HG02610 (cell line): ENCODE data around the gene TBC1D10B.
A peak's percentile ranks its signal among the peaks of the same experiment; 100 is the strongest.
"Not testable (repeated sequence)": the region's sequence is repeated elsewhere in the genome, so short reads cannot be mapped to it uniquely, and the experiment has no call there.

Source experiments
- ATAC-seq: cut with Tn5 transposase; IDR thresholded peaks from one replicate; pipeline ENCODE4 v1.9.1; 2021; ENCODE audit warnings: mild to moderate bottlenecking, moderate library complexity; ENCODE audit not compliant: unreplicated experiment

TBC1D10B gene

DNA sequence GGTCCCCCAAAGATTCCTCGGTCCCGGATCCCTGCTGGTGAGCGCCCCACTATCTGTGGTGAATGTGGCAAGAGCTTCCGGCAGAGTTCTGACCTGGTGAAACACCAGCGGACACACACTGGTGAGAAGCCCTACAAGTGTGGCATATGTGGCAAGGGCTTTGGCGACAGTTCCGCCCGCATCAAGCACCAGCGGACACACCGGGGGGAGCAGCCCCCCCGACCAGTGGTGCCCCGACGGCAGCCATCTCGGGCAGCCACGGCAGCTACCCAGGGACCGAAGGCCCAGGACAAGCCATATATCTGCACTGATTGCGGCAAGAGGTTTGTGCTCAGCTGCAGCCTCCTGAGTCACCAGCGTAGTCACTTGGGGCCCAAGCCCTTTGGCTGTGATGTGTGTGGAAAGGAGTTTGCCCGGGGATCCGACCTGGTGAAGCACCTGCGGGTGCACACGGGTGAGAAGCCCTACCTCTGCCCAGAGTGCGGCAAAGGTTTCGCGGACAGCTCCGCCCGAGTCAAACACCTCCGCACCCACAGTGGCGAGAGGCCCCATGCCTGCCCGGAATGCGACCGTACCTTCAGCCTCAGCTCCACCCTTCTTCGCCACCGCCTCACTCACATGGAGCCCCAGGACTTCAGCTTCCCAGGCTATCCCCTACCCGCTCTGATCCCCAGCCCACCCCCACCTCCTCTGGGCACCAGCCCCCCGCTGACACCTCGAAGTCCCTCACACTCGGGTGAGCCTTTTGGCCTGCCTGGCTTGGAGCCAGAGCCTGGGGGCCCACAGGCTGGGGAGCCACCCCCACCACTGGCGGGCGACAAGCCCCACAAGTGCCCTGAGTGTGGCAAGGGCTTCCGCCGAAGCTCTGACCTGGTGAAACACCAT, 27.7 kb upstream of the TBC1D10B start:
- ATAC-seq: no peak

DNA sequence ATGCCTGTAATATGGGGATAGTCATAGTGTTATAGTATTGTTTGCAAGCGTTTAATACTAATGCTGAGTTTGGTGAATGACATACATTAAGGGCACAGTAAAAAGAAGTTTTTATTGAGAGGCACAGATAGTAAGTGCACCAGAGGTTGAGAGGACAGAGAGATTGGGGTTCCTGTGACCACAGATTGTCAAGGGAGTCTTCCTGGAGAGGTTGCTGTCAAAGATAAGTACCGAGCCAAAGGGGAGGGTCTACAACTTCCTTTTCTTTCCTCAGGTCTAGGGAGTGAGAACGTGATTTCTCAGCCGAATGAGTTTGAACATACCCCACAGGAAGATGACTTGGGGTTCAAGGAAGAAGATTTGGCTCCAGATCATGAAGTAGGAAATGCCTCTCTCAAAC, 26.8 kb upstream of the TBC1D10B start:
- no peak for ATAC-seq

DNA sequence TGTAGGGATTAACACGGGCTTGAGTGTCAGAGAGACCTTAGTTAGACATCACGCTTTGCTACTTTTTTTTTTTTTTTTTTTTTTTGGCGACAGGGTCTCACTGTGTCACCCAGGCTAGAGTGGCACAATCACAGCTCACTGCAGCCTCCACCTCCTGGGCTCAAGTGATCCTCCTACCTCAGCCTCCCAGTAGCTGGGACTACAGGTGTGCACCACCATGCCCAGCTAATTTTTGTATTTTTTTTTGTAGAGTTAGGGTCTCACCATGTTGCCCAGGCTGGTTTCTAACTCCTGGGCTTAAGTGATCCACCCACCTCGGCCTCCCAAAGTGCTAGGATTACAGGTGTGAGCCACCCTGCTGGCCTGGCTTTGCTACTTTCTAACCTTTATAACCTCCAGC, 26.3 kb upstream of the TBC1D10B start:
- not testable (repeated sequence) for ATAC-seq

DNA sequence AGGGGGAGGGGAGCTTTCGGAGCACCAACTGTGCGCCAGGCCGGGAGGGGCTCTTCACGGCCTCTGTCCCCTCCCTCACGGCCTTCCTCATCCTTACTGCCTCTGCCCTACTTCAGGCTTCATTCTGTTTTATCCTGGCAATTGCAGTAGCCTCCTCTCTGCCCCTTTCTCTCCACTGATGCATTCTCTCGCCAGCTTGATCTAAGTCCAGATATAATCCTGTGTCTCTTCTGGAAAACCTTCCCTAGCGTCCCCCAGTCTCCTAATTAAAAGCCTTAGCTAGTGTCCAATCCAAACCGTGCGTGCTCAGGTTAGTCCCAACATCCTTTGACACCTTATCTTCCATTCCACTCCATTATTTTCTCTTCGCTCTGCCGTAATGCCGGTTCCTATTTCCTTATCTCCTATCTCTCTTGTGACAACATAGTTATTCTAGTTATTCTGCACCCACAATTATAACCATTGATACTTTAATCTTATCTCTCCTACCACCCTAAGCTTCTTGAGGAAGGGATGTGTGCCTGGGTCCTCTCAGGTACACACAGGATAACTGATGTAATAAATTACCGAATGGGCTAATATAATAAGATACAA, 25.8 kb upstream of the TBC1D10B start:
- no peak for ATAC-seq

DNA sequence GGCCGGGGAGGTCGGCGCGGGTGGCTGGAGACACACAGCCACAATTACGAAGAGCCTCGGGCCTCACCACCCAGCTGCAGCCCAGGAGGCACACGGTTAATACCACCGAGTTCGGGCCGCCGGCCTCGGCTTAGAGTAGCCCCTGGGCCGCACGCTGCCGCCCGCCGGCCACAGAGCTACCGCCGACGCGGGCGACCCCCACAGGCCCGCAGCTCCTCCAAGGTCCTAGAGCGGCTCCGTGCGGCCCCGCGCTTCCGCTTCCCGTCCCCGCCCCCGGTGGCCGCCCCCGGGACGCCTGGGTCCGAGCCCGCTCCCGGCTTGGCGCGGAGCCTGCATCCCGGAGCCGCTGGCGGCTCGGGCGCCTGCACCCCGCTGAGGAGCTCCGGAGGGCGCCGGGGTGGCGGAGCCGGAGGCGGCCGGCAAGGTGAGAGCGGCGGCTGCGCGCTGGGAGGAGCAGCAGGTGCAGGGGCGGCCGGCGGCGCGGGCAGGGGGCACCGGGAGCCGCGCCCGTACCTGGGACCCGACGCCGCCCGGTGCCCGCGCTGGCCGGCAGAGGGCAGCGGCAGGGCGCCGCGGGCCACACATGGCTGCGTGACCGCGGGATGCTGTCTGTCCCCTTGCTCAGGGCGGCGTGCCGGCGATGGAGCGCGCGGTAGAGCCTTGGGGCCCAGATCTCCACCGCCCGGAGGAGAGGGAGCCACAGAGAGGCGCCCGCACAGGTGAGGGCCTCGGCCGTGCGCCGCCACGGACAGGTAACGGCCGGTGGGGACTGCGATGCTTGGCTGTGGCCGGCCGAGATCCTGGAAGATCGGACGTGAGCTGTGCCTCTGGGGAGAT, 25.1 kb upstream of the TBC1D10B start, which contains the start of gene ZNF48:
Gene ZNF48, plus strand, starts transcription at position 266 of the 837 bp plus-strand sequence. Its CDS starts 375 bp downstream, at position 641.
- peak; percentile 58 for ATAC-seq

DNA sequence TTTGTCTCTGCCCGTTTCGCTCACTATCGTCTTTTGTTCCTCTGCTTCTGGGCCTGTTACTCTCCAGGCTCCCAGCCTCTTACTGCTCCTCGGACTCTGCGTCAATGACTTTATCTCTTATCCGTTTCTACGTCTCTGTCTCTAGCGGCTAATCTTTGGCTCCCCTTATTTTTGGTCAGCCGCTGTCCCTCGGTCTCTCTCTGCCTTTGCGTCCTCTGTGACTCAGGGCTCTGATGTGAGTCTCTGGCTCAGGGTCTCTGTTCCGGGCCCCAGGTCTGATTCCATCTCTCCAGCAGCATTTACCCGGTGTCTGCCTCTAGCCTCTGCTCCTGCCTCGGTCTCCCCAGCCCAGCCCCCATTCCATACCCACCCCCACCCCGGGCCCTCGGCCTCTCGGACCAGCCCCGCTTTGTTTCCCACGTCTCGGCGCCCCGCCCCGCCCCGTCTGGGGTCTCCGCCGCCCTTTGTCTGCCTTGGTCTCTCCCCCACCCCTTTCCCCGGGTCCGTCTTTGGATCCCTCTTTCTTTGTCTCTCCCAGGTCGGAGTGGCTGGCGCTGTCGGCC, 24.4 kb upstream of the TBC1D10B start:
- no peak for ATAC-seq

DNA sequence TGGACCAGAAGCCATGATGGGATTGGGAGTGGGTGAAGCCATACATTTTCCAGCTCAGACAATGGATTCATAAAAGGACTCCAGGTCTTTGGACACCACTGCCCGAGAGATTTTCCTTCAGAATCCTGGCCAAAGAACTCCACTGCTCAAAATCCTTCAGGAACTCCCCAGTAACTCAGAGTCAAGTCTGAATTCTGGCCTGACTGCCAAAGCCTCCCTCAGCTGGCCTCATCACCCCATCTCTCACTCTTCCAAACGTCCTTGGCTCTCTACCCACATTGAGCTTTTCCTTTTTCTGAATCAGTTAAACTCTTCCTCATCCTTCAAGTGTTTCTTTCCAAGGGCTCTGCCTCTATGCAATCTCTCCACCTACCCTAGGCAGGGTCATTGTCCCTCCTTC, 13.2 kb upstream of the TBC1D10B start:
- ATAC-seq: no peak

DNA sequence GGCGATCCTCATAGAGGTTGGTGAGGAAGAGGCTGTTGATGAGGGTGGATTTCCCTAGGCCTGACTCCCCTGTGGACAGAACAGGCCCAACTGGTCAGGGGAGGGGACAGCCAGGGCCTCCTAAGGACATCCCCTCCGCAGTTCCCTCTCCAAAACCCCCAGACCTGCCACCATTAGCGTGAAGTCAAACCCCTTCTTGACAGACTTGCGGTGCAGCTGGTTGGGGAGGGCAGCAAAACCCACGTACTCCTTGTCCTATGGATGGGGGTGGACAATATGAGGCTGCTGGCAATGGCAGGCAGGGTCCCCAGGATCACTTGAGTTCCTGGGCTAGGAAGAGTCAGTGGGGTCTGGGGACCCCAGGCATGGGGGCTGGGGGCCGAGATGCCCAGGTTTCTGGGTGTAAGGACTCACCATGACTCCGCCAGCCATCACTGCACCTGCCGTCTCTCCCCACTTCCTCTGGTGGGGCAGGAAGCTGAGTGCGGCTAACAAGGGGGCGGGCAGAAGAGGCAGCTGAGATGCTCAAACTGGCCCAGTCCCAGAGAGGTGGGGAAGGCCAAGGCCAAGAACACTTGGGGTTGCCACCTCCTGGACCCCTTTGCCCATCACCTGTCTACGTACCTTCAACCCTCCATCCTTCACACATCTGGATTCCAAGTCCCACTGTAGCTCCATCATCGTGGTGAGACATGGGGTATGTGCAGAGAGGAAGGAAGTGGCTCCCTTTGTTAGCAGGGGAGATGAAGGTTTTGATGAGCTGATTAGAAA, 12.0 kb upstream of the TBC1D10B start, which contains the start of gene SEPTIN1:
Gene SEPTIN1, minus strand, starts transcription at position 451 of the 771 bp plus-strand sequence. Its CDS starts 19 bp downstream, at position 432.
- ATAC-seq: peak; percentile 37

DNA sequence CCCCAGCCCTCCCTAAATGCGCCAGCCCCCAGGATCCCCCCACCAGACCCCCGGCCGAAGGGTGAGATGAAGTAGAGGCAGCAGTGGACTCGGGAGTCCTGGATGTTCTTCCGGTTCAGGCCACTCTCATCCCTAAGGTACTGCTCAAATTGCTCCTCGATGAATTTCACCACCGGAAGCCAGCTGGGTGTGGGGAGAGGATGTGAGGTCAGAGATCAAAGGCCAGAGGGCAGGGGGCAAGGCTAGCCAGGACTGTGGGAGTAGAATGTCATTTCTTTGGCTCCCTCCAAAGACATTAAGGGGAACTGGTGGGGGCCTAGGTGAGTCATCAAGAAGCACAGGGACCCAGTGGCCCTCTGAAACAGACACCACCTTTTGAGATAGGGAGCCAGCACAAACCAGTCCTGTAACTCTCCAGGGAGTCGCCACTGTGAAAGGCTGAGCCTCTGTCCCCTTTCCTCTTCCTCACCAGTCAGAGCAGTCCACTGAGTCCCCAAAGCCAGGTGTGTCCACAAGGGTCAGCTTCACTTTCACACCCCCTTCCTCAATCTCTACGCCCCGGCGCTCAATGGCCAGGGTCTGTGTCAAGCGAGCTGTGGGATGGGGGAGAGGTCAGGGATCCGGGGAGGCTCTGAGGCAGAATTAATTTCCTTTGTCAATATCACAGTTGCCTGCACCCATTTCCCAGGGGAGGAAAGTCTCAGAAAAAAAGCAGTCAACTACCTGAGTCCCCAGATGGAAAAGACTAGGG, 11.2 kb upstream of the TBC1D10B start:
- no peak for ATAC-seq

DNA sequence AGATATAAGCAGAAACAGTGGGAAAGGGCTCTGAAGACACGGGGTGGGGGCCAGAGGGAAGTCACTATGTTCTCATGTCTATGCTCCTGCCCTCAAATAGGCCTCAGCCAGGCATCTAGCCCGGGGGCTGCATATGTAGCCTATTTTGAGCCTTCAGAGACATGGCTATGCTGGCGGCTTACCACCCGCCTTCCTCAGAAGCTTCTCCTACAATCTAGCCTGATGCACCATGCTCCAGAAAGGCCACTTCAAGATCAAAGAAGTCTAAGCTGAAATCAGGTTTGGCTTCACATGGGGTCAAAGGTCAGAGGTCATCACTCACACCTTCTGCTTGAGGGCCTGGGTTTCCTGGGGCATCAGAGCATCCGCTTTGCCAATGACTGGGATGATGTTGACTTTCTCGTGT, 10.5 kb upstream of the TBC1D10B start:
- no peak for ATAC-seq

DNA sequence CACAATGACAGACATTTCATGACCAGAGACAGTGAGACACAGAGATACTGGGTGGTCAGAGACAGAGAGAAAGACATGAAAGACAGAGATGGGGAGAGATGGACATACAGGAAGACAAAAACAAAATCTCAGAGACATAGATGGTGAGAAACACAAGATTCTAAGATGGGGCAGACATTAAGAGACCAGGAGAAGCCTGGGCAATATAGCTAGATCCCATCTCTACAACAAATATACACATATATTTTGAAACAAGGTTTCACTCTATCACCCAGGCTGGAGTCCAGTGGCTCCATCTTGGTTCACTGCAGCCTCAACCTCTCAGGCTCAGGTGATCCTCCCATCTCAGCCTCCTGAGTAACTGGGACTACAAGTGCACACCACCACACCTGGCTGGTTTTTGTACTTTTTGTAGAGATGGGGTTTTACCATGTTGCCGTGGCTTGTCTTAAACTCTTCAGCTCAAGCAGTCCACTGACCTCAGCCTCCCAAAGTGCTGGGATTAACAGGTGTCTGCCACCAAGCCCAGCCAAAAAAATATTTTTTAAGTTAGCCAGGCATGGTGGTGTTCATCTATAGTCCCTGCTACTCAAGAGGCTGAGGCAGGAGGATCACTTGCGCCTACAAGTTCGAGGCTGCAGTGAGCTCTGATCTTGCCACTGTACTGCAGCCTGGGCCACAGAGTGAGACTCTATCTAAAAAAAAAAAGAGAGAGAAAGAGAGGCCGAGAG, 9.9 kb upstream of the TBC1D10B start:
- ATAC-seq: no peak

DNA sequence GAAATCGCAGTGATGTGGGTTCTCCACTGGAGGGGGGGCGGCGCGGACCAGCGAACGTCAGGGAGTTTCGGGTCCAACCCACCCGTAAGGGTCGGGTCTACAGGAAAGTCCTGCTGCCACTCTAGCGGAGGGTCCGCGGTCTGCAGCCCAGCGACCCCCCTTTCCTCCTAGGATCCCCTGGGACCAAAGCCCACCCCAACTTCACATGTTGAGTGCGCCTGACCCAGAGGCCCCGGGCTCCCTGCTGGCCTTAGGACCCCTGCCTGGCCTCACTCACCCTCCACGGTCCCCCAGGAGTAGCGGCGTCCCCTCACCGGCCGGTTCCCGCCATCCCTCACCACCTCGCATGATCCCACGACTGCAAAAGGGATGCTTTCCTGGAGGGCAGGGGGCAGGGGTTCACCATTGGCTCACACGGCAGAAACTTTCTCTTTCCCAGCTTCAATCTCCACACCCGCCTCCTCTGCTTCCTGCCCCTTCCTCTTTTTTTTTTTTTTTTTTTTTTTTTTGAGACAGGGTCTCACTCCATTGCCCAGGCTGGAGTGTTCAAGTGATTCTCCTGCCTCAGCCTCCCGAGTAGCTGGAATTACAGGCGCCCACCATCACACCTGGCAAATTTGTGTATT, 9.0 kb upstream of the TBC1D10B start:
- ATAC-seq: no peak

DNA sequence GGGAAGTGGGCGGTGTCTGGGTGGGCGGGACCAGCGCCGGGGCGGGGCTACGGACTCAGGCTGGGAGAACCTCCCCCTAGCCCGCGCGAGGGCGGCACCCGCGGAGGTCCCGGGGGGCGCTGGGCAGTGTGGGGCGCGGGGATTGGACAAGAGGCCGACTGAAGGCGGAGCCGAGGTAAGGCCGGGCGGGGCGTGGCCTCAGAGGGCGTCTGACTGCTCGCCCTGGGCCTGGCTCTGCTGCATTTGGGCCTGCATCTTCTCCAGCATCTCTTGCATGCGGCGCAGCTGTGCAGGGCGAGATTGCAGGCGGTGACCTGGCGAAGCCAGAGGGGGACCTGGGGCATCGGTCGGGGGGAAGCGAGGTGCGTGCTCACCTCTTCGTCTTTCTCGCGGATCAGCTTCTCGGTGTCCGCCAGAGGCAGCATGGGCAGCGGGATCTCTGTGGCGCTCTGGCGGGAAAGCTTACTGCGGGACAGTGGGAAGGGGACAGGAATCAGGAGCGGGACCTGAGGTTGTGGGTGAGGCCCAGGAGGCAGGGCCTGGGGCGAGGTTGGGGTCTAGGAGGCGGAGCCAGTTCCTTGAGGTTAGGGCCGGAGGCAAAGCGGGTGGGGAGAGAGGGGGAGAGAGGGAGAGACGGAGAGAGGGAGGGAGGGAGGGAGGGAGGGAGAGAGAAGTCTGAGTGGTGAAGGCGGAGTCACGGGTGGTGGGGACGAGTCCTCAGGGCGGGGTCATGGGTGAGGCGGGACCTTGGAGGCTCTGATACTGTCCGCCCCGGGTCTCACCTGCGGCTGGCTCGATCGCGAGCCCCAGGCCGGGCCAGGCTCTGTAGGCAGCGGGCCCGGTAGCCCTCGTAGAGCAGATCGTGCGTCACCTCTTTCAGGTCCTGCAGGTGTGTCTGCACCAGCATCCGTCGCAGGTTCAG, 8.2 kb upstream of the TBC1D10B start:
- peak; percentile 87 for ATAC-seq

DNA sequence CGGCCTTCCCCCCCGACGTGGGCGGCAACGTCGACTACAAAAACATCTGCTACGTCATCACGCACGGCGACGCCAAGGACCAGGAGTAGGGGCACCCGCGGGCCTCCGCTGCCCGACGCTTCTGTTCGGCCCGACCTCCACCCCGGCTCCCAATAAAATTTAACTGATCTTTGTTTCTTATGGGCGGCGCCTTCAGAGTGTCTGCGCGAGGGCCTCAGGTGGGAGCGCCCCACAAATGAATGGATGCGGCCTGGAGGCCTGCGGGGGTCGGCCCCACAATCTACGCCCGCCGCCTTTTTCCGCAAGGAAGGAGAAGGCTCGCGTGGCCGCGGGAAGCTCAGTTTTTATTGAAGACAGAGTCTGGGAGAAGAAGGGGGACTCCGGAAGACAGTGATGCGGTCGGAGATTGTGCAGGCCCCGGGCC, 7.5 kb upstream of the TBC1D10B start:
- ATAC-seq: peak; percentile 32

DNA sequence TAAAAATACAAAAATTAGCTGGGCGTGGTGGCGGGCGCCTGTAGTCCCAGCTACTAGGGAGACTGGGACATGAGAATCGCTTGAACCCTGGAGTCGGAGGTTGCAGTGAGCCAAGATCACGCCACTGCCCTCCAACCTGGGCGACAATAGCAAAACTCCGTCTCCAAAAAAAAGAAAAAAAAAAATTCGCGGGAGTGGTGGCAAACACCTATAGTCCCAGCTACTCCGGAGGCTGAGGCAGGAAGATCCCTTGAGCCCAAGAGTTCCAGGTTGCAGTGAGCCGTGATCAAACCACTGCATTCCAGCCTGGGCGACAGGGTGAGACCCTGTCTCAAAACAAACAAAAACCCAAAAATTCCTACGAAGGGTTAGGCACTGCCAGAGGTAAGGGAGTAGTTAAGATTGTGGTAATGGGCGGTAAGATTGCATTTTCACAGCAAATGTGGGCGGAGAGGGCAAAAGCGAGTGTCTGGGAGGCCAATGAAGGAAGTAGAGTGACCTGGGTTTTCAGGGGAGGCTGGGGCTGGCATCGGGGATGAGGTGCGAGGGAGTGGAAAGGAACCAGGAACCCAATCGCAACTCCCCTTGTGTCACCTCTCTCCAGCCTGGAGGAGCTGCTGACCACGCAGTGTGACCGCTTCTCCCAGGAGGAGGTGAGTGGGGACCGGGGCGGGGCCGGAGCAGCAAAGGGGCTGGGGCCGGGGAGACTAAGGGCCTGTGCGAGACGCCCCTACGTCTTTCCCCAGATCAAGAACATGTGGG, 6.9 kb upstream of the TBC1D10B start:
- ATAC-seq: no peak

DNA sequence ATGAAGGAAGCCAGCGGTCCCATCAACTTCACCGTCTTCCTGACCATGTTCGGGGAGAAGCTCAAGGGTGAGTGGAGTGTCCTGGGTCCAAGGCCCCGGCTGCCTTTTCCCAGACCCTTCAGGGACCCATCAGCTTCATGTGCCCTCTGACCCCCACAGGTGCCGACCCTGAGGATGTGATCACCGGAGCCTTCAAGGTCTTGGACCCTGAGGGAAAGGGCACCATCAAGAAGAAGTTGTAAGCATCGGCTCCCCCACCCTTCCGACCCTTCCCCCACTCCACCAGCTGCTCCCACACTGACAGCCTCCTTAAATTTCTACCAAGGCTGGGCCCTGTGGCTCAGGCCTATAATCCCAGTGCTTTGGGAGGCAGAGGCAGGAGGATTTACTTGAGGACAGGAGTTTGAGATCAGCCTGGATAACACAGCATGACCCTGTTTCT, 6.2 kb upstream of the TBC1D10B start:
- ATAC-seq: no peak
